ENCODE data around the gene GFOD2. TPM values are rescaled to one million over a fixed set of nuclear protein-coding genes. Genes with fewer than 3 reads are reported as not detected.
"Not testable (repeated sequence)": the region's sequence is repeated elsewhere in the genome, so short reads cannot be mapped to it uniquely, and the experiment has no call there.

GFOD2 gene
- polyA plus RNA-seq, 2 donors: 36.8 to 49.6 TPM

- Histone ChIP-seq H3K36me3 (ENCODE audit: control insufficient read depth in 2 of 2, insufficient read depth in 2 of 2, low read length in 1 of 2) (no peaks in the 10 kb centered on the region), H3K27ac (ENCODE audit: low read depth in 2 of 2, low read length in 1 of 2) (peak overlapping the region; percentile 38 to 91), H3K27me3 (ENCODE audit: control insufficient read depth in 1 of 2, insufficient read depth in 2 of 2, low read length in 2 of 2) (no peaks in the 10 kb centered on the region), H3K9me3 (ENCODE audit: control insufficient read depth in 2 of 2, insufficient read depth in 1 of 2, low read depth in 1 of 2, low read length in 1 of 2) (no peaks in the 10 kb centered on the region), H3K4me3 (ENCODE audit: low read depth in 1 of 2, low read length in 2 of 2) (no peak overlapping the region), H3K4me1 (ENCODE audit: control insufficient read depth in 2 of 2, insufficient read depth in 2 of 2, low read length in 1 of 2) (no peaks in the 10 kb centered on the region)
- WGBS, 2 donors: 74% methylated on average over 4 of the region's 4 CpGs
Measured at GRCh38 chr16:67697422-67698185, 21.5 kb downstream of the GFOD2 start.

DNA sequence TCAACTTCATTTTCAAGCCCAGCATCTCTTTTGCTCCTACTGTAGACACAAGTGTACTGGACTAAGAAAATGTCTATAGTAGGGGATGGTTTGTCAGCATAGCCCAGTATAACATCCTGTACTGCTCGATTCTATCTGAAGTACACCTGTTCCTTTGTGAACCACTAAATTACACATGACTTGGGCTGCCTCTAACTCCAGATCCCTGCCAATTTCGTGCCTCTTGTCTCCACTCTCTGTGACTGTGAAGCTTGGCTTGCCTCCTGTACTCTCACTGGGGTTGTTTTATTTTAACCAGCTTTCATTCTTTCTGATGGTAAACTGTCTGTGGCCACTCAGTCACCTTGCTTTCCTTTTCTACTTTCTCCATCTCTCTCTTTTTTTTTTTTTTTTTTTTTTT lies 24.5 kb downstream of the GFOD2 start:
- Histone ChIP-seq H3K4me1 (ENCODE audit: control insufficient read depth in 2 of 2, insufficient read depth in 2 of 2, low read length in 1 of 2) (no peaks in the 10 kb centered on the region), H3K9me3 (ENCODE audit: control insufficient read depth in 2 of 2, insufficient read depth in 1 of 2, low read depth in 1 of 2, low read length in 1 of 2) (no peaks in the 10 kb centered on the region), H3K36me3 (ENCODE audit: control insufficient read depth in 2 of 2, insufficient read depth in 2 of 2, low read length in 1 of 2) (no peaks in the 10 kb centered on the region), H3K27ac (ENCODE audit: low read depth in 2 of 2, low read length in 1 of 2) (no peak overlapping the region), H3K4me3 (ENCODE audit: low read depth in 1 of 2, low read length in 2 of 2) (no peak overlapping the region), H3K27me3 (ENCODE audit: control insufficient read depth in 1 of 2, insufficient read depth in 2 of 2, low read length in 2 of 2) (no peaks in the 10 kb centered on the region)
- 54 to 74% methylated on average over 2 of the region's 2 CpGs for WGBS, 2 donors

GRCh38 chr16:67693517-67694285 lies 25.4 kb downstream of the GFOD2 start:
- not testable (repeated sequence) for H3K4me1 ChIP-seq (ENCODE audit: control insufficient read depth in 2 of 2, insufficient read depth in 2 of 2, low read length in 1 of 2); H3K27me3 ChIP-seq (ENCODE audit: control insufficient read depth in 1 of 2, insufficient read depth in 2 of 2, low read length in 2 of 2); H3K27ac ChIP-seq (ENCODE audit: low read depth in 2 of 2, low read length in 1 of 2); H3K9me3 ChIP-seq (ENCODE audit: control insufficient read depth in 2 of 2, insufficient read depth in 1 of 2, low read depth in 1 of 2, low read length in 1 of 2); H3K36me3 ChIP-seq (ENCODE audit: control insufficient read depth in 2 of 2, insufficient read depth in 2 of 2, low read length in 1 of 2); H3K4me3 ChIP-seq (ENCODE audit: low read depth in 1 of 2, low read length in 2 of 2)
- WGBS, 2 donors: 92 to 94% methylated on average over 8 of the region's 8 CpGs

DNA sequence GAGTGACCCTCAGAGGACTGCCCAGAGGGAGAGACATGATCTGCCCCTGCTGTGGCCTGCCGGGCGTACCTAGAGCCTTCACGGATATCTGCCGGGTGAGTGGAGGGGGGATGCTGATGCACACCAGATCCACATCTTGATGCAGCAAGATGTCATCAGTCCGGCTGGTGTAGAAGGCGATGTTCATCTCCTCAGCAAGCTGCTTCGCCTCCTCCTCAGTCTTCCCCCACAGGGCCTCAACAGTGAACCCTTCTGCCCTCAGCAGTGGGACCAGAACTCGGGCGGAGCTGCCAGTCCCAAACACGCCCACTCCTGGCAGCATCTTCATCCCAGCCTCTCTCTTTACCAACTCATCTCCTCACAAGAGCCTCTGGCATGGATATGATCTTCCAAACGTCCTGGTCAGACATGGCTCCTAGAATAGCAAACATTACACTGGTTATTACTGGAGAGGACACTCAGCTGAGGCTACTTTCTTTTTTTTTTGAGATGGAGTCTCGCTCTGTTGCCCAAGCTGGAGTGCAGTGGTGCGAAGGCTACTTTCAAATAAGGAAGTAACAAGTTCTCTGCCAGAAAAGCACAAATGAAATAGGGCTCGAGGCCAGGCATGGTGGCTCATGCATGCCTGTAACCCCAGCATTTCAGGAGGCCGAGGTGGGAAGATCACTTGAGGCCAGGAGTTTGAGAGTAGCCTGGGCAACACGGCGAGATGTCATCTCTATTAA lies 33.6 kb downstream of the GFOD2 start:
- Histone ChIP-seq H3K4me1 (ENCODE audit: control insufficient read depth in 2 of 2, insufficient read depth in 2 of 2, low read length in 1 of 2) (peaks cover 0 to 5% of the 10 kb centered on the region in 2 donors), H3K9me3 (ENCODE audit: control insufficient read depth in 2 of 2, insufficient read depth in 1 of 2, low read depth in 1 of 2, low read length in 1 of 2) (no peaks in the 10 kb centered on the region), H3K36me3 (ENCODE audit: control insufficient read depth in 2 of 2, insufficient read depth in 2 of 2, low read length in 1 of 2) (peaks cover 0 to 4% of the 10 kb centered on the region in 2 donors), H3K4me3 (ENCODE audit: low read depth in 1 of 2, low read length in 2 of 2) (no peak overlapping the region), H3K27me3 (ENCODE audit: control insufficient read depth in 1 of 2, insufficient read depth in 2 of 2, low read length in 2 of 2) (no peaks in the 10 kb centered on the region), H3K27ac (ENCODE audit: low read depth in 2 of 2, low read length in 1 of 2) (peak overlapping the region; percentile 54 to 84)
- WGBS, 2 donors: 76 to 81% methylated on average over 17 of the region's 17 CpGs

DNA sequence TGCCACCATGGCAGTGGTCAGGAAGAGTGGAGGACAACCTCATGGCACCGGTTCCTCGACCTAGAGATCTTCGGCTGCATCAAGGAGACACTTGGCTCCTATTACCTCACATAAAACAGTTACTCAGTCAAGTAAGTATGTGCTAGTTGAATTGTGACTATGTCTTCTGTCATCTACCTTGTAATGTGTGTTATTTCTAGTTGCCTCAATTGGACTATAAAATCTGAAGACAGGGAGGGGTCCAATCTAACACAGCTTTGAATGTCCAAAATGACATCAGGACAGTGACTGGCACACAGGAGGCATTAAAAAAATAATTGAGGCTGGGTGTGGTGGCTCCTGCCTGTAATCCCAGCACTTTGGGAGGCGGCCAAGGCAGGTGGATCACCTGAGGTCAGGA lies 35.3 kb downstream of the GFOD2 start:
- Histone ChIP-seq H3K27me3 (ENCODE audit: control insufficient read depth in 1 of 2, insufficient read depth in 2 of 2, low read length in 2 of 2) (no peaks in the 10 kb centered on the region), H3K27ac (ENCODE audit: low read depth in 2 of 2, low read length in 1 of 2) (peak overlapping the region; percentile 11 to 80), H3K36me3 (ENCODE audit: control insufficient read depth in 2 of 2, insufficient read depth in 2 of 2, low read length in 1 of 2) (peaks cover 0 to 4% of the 10 kb centered on the region in 2 donors), H3K4me1 (ENCODE audit: control insufficient read depth in 2 of 2, insufficient read depth in 2 of 2, low read length in 1 of 2) (peaks cover 0 to 5% of the 10 kb centered on the region in 2 donors), H3K9me3 (ENCODE audit: control insufficient read depth in 2 of 2, insufficient read depth in 1 of 2, low read depth in 1 of 2, low read length in 1 of 2) (no peaks in the 10 kb centered on the region), H3K4me3 (ENCODE audit: low read depth in 1 of 2, low read length in 2 of 2) (no peak overlapping the region)
- WGBS, 2 donors: 79 to 94% methylated on average over 4 of the region's 4 CpGs

GRCh38 chr16:67679935-67680897 lies 38.9 kb downstream of the GFOD2 start:
- no peaks in the 10 kb centered on the region for H3K27me3 ChIP-seq (ENCODE audit: control insufficient read depth in 1 of 2, insufficient read depth in 2 of 2, low read length in 2 of 2)
- H3K4me1 ChIP-seq (ENCODE audit: control insufficient read depth in 2 of 2, insufficient read depth in 2 of 2, low read length in 1 of 2): peaks cover 3 to 17% of the 10 kb centered on the region in 2 donors
- no peak overlapping the region for H3K4me3 ChIP-seq (ENCODE audit: low read depth in 1 of 2, low read length in 2 of 2)
- H3K9me3 ChIP-seq (ENCODE audit: control insufficient read depth in 2 of 2, insufficient read depth in 1 of 2, low read depth in 1 of 2, low read length in 1 of 2): no peaks in the 10 kb centered on the region
- no peak overlapping the region for H3K27ac ChIP-seq (ENCODE audit: low read depth in 2 of 2, low read length in 1 of 2)
- H3K36me3 ChIP-seq (ENCODE audit: control insufficient read depth in 2 of 2, insufficient read depth in 2 of 2, low read length in 1 of 2): peaks cover 0 to 15% of the 10 kb centered on the region in 2 donors
- WGBS, 2 donors: 94 to 95% methylated on average over 10 of the region's 10 CpGs

GRCh38 chr16:67678354-67679023 lies 40.6 kb downstream of the GFOD2 start:
- peaks cover 0 to 16% of the 10 kb centered on the region in 2 donors for H3K36me3 ChIP-seq (ENCODE audit: control insufficient read depth in 2 of 2, insufficient read depth in 2 of 2, low read length in 1 of 2)
- H3K27me3 ChIP-seq (ENCODE audit: control insufficient read depth in 1 of 2, insufficient read depth in 2 of 2, low read length in 2 of 2): no peaks in the 10 kb centered on the region
- H3K4me1 ChIP-seq (ENCODE audit: control insufficient read depth in 2 of 2, insufficient read depth in 2 of 2, low read length in 1 of 2): peaks cover 4 to 24% of the 10 kb centered on the region in 2 donors
- 77 to 84% methylated on average over 12 of the region's 12 CpGs for WGBS, 2 donors
- H3K4me3 ChIP-seq (ENCODE audit: low read depth in 1 of 2, low read length in 2 of 2): no peak overlapping the region
- H3K27ac ChIP-seq (ENCODE audit: low read depth in 2 of 2, low read length in 1 of 2): no peak overlapping the region
- H3K9me3 ChIP-seq (ENCODE audit: control insufficient read depth in 2 of 2, insufficient read depth in 1 of 2, low read depth in 1 of 2, low read length in 1 of 2): no peaks in the 10 kb centered on the region

- H3K27me3 ChIP-seq (ENCODE audit: control insufficient read depth in 1 of 2, insufficient read depth in 2 of 2, low read length in 2 of 2): no peaks in the 10 kb centered on the region
- H3K9me3 ChIP-seq (ENCODE audit: control insufficient read depth in 2 of 2, insufficient read depth in 1 of 2, low read depth in 1 of 2, low read length in 1 of 2): no peaks in the 10 kb centered on the region
- H3K36me3 ChIP-seq (ENCODE audit: control insufficient read depth in 2 of 2, insufficient read depth in 2 of 2, low read length in 1 of 2): peaks cover 0 to 14% of the 10 kb centered on the region in 2 donors
- peaks cover 4 to 28% of the 10 kb centered on the region in 2 donors for H3K4me1 ChIP-seq (ENCODE audit: control insufficient read depth in 2 of 2, insufficient read depth in 2 of 2, low read length in 1 of 2)
- no peak overlapping the region for H3K4me3 ChIP-seq (ENCODE audit: low read depth in 1 of 2, low read length in 2 of 2)
- 97 to 100% methylated on average over 1 of the region's 1 CpG for whole genome bisulfite sequencing, 2 donors
- H3K27ac ChIP-seq (ENCODE audit: low read depth in 2 of 2, low read length in 1 of 2): peak overlapping the region; percentile 81 to 86
Measured at GRCh38 chr16:67677712-67678111, 41.4 kb downstream of the GFOD2 start.

Measured in esophagus (tissue), 2 donors.